Activated B cell treated with CpG ODN at 0.5 μM for 24 hours (primary cell): ENCODE data around the gene PTPRT. TPM values are rescaled to one million over a fixed set of nuclear protein-coding genes. Genes with fewer than 3 reads are reported as not detected.

ENCODE experiments used
- ATAC-seq: fragments of 200-7000 bp; cut with Tn5 transposase; one replicate; pipeline ENCODE4 v1.10.0; 2021; ENCODE audit warnings: low read depth, mild to moderate bottlenecking, moderate library complexity
- CTCF ChIA-PET: fragments of 350-600 bp; sonication (Branson Sonifier 250); formaldehyde crosslinking; loops from one replicate; lab custom pipeline; 2021; ENCODE audit warnings: antibody characterized with exemption; lab: Charles Lee
- POLR2A ChIA-PET: fragments of 350-600 bp; sonication (Branson Sonifier 250); formaldehyde crosslinking; loops from one replicate; lab custom pipeline; 2021; ENCODE audit warnings: antibody characterized with exemption; lab: Charles Lee
- DNase-seq: peaks from one replicate; pipeline ENCODE4 v3.0.0; 2022
- H3K27ac Mint-ChIP-seq: one replicate; pipeline ENCODE4 v1.8.0; 2020; ENCODE audit warnings: mixed read lengths
- H3K27me3 Mint-ChIP-seq: one replicate; pipeline ENCODE4 v1.8.0; 2021; ENCODE audit warnings: mixed read lengths
- H3K36me3 Mint-ChIP-seq: one replicate; pipeline ENCODE4 v1.8.0; 2021; ENCODE audit warnings: low read depth, mixed read lengths
- H3K4me1 Mint-ChIP-seq: one replicate; pipeline ENCODE4 v1.8.0; 2021; ENCODE audit warnings: mixed read lengths
- H3K4me3 Mint-ChIP-seq: one replicate; pipeline ENCODE4 v1.8.0; 2020; ENCODE audit warnings: mild to moderate bottlenecking, mixed read lengths
- H3K9me3 Mint-ChIP-seq: one replicate; pipeline ENCODE4 v1.8.0; 2020; ENCODE audit warnings: mixed read lengths
- intact Hi-C: fragments of 100-400 bp; cut with micrococcal nuclease; formaldehyde crosslinking; loops from one replicate; pipeline ENCODE4 v1.15.1; 2024
- total RNA-seq: library from RNA; stranded (reverse); gene quantifications from 2 replicates; pipeline ENCODE4 v1.2.3, GENCODE V29; 2022
- TF ChIP-seq, protein P1 (sequence below): fragments of 200-600 bp; IDR thresholded peaks from one replicate; pipeline ENCODE4 v1.8.0; 2022; ENCODE audit warnings: antibody characterized with exemption, mild to moderate bottlenecking

Gene PTPRT
- total RNA-seq, 1 donor from 2014 or later: not detected

DNA sequence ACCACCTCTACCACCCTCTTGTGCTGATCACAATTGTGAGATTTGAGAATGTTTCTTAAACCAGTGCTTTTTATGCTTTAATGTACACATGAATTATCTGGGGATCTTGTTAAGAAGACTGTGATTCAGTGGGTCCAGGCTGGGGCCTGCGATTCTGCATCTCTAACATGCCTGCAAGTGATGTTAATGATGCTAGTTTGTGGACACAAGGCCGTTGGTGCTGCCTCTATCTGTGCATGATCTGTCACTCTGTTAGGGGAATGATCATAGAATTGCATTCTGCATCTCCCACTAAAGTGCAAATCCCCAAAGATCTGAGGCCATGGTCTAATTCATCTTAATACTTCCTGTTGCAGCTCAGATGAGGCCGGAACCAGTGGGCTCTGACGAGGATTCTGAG lies 746.5 kb downstream of the PTPRT start:
- H3K36me3 Mint-ChIP-seq: no peaks in the 10 kb centered on the region
- no peak overlapping the region for H3K27ac Mint-ChIP-seq
- no peak for ATAC-seq
- no peak overlapping the region for H3K4me3 Mint-ChIP-seq
- TF ChIP-seq, protein P1, sequence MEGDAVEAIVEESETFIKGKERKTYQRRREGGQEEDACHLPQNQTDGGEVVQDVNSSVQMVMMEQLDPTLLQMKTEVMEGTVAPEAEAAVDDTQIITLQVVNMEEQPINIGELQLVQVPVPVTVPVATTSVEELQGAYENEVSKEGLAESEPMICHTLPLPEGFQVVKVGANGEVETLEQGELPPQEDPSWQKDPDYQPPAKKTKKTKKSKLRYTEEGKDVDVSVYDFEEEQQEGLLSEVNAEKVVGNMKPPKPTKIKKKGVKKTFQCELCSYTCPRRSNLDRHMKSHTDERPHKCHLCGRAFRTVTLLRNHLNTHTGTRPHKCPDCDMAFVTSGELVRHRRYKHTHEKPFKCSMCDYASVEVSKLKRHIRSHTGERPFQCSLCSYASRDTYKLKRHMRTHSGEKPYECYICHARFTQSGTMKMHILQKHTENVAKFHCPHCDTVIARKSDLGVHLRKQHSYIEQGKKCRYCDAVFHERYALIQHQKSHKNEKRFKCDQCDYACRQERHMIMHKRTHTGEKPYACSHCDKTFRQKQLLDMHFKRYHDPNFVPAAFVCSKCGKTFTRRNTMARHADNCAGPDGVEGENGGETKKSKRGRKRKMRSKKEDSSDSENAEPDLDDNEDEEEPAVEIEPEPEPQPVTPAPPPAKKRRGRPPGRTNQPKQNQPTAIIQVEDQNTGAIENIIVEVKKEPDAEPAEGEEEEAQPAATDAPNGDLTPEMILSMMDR: no peak
- no peak for DNase-seq
- no peaks in the 10 kb centered on the region for H3K27me3 Mint-ChIP-seq
- CTCF ChIA-PET: no interaction called here
- POLR2A ChIA-PET: no interaction called here
- no peaks in the 10 kb centered on the region for H3K4me1 Mint-ChIP-seq
- intact Hi-C loops: no loop called here
- H3K9me3 Mint-ChIP-seq: no peaks in the 10 kb centered on the region

DNA sequence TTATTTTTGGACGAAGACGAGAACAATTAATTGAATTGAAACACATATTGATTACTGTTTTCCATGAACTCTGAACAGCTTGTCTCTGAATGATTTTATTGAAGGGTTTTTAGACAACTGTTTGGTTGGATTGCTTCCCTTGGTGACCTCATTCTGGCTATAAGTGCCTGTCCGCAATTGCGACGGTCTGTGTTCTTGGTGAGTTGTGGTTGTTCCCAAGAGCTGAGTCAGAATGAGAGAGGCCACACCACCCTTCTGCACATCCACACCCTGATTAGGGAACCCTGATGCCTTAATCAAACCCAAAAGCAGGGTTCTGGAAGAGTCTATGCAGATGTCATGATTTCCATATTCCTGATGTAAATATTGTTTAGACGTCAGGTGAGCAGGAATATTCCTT lies 747.0 kb downstream of the PTPRT start:
- no peaks in the 10 kb centered on the region for H3K9me3 Mint-ChIP-seq
- no peaks in the 10 kb centered on the region for H3K4me1 Mint-ChIP-seq
- ATAC-seq: no peak
- H3K27ac Mint-ChIP-seq: no peak overlapping the region
- TF ChIP-seq, protein P1: no peak
- no peak for DNase-seq
- no peaks in the 10 kb centered on the region for H3K36me3 Mint-ChIP-seq
- H3K4me3 Mint-ChIP-seq: no peak overlapping the region
- POLR2A ChIA-PET: no interaction called here
- intact Hi-C loops: no loop called here
- H3K27me3 Mint-ChIP-seq: no peaks in the 10 kb centered on the region
- CTCF ChIA-PET: no interaction called here

DNA sequence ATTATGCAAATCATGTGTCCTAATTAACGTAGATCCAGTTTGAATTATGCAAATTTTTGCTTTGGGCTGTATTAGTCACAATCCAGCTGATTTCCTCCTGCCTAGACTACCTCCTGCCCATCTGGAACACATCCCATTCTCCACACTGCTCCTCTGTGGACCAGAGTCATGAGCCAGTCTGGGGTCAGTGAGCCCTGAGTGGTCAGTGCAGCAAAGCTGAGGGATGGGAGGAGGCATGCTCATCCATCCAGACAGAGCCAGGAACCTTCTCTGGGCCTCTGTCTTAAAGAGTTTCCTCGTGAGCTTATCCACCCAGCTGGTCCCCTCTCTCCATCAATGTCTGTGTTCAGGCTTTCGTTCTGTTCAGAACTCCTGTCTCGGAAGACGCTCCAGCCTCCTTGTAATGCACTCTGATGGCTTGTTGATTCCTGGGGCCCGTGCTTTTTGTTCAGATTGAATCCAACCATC lies 747.8 kb downstream of the PTPRT start:
- DNase-seq (no peak), ATAC-seq (no peak)
- Mint-ChIP-seq H3K4me3 (no peak overlapping the region), H3K27ac (no peak overlapping the region), H3K27me3 (no peaks in the 10 kb centered on the region), H3K9me3 (no peaks in the 10 kb centered on the region), H3K4me1 (no peaks in the 10 kb centered on the region), H3K36me3 (no peaks in the 10 kb centered on the region)
- intact Hi-C loops: no loop called here
- ChIA-PET CTCF (no interaction called here), POLR2A (no interaction called here)
- TF ChIP-seq, protein P1: no peak

DNA sequence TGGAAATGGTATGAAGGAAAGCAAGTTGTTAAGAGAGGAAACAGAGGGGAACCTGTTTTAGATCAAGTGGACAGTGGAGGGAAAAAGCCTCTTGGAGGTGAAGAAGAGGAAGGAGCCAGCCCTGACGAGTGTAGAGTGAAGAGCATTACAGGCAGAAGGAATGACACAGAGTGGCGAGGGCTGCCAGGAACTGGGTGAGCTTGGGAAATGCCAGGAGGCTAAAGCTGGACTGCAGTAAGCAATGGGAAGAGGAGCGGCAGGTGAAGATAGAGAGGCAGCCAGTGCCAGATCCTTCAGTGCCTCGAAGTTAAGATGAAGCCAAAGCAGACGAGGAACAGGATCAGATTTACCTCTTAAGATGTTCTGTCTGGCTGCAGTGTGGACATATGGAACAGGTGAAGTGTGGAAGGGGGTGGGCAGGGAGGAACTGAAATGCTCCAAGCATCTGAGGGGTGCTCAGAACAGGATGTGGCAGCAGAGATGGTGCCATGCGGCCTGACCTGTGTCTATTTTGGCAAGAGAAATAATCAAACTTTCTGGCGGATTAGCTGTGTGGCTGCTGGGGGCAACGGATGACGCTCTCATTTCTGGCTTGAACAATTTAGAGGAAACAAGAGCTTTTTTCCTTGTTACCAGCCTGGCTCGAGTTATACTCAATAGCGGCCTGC lies 748.4 kb downstream of the PTPRT start:
- Mint-ChIP-seq H3K27ac (no peak overlapping the region), H3K4me1 (no peaks in the 10 kb centered on the region), H3K36me3 (no peaks in the 10 kb centered on the region), H3K27me3 (no peaks in the 10 kb centered on the region), H3K4me3 (no peak overlapping the region), H3K9me3 (no peaks in the 10 kb centered on the region)
- CTCF ChIA-PET: no interaction called here
- DNase-seq: no peak
- TF ChIP-seq, protein P1: no peak
- intact Hi-C loops: no loop called here
- no peak for ATAC-seq
- POLR2A ChIA-PET: no interaction called here

DNA sequence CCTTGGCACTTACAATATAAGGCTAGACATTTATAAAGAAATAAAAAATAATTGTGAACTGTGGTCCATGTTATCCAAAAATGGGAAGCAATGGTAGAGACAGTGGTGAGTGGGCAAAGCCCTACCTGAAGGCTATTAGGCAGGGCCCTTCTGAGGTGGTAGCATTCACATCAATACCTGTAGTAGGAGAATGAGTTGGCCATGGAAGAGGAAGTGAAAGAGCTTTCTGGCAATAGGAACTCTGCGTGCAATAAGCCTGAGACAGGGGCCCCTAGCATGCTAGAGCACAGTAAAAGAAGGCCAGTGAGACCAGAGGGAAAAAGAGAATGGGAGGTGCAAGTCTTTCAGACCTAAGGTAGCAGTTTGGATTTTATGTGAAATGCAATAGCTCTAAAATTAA lies 754.5 kb downstream of the PTPRT start:
- H3K36me3 Mint-ChIP-seq: no peaks in the 10 kb centered on the region
- intact Hi-C loops: no loop called here
- POLR2A ChIA-PET: no interaction called here
- no peak overlapping the region for H3K27ac Mint-ChIP-seq
- CTCF ChIA-PET: no interaction called here
- ATAC-seq (no peak), DNase-seq (no peak)
- H3K9me3 Mint-ChIP-seq: no peaks in the 10 kb centered on the region
- no peak overlapping the region for H3K4me3 Mint-ChIP-seq
- no peaks in the 10 kb centered on the region for H3K27me3 Mint-ChIP-seq
- H3K4me1 Mint-ChIP-seq: no peaks in the 10 kb centered on the region
- TF ChIP-seq, protein P1: no peak
